NT2/D1 (cell line): ENCODE results near the gene GPR26.

Experiments used
- DNase-seq: peaks from one replicate; pipeline ENCODE4 v3.0.0-alpha.2; 2011; ENCODE audit warnings: low read depth, low spot score
- H3K27me3 ChIP-seq: 2 replicates; pipeline ENCODE4 v1.6.0; 2011; ENCODE audit warnings: mild to moderate bottlenecking; ENCODE audit not compliant: insufficient read length, insufficient read depth
- H3K36me3 ChIP-seq: 2 replicates; pipeline ENCODE4 v1.6.1; 2011; ENCODE audit warnings: mild to moderate bottlenecking, low read length, mixed read lengths; ENCODE audit not compliant: insufficient read depth, insufficient read length
- H3K4me1 ChIP-seq: 2 replicates; pipeline ENCODE4 v1.5.1; 2011; ENCODE audit not compliant: insufficient read depth, insufficient read length
- H3K4me3 ChIP-seq: 2 replicates; pipeline ENCODE4 v1.5.1; 2011; ENCODE audit warnings: low read depth; ENCODE audit not compliant: insufficient read length
- H3K9ac ChIP-seq: 2 replicates; pipeline ENCODE4 v1.6.0; 2011; ENCODE audit warnings: low read depth; ENCODE audit not compliant: insufficient read length
- H3K9me3 ChIP-seq: 2 replicates; pipeline ENCODE4 v1.5.1; 2011; ENCODE audit warnings: mild to moderate bottlenecking, low read length; ENCODE audit not compliant: insufficient read depth
- SUZ12 ChIP-seq: IDR thresholded peaks from 2 replicates; pipeline ENCODE4 v1.6.1; 2011; ENCODE audit not compliant: insufficient read length, insufficient read depth; ENCODE audit errors: extremely low read depth
- YY1 ChIP-seq: IDR thresholded peaks from 2 replicates; pipeline ENCODE4 v1.6.1; 2011; ENCODE audit not compliant: insufficient read length, insufficient read depth
- ZNF274 ChIP-seq: IDR thresholded peaks from 2 replicates; pipeline ENCODE4 v1.6.1; 2011; ENCODE audit warnings: mild to moderate bottlenecking, low read depth, low read length

GPR26 gene

DNA sequence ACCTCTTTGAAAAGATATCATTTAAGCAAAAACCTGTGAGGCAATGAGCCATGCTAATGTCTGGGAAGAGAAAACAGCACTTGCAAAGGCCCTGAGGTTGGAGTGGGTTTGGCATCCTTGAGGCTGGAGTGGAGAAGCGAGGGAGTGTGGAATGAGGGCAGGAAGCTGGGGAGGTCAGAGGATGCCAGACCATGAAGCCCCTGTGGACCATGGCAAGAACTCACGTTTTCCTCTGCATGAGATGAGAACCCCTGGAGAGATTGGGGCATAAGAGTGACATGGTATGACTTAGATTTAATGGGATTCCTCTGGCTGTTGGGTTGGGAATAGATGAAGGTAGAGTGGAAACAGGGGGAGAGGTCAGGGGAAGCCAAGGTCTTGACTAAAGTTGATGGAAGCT is 49.4 kb downstream of the GPR26 start:
- TF ChIP-seq ZNF274 (no peak), SUZ12 (no peak), YY1 (no peak)
- Histone ChIP-seq H3K4me1 (no peaks in the 10 kb centered on the region), H3K9me3 (peaks cover 12% of the 10 kb centered on the region; the same call in 1 of the 2 replicates), H3K9ac (no peak overlapping the region), H3K4me3 (no peak overlapping the region), H3K27me3 (no peaks in the 10 kb centered on the region), H3K36me3 (no peaks in the 10 kb centered on the region)
- DNase-seq: no peak

DNA sequence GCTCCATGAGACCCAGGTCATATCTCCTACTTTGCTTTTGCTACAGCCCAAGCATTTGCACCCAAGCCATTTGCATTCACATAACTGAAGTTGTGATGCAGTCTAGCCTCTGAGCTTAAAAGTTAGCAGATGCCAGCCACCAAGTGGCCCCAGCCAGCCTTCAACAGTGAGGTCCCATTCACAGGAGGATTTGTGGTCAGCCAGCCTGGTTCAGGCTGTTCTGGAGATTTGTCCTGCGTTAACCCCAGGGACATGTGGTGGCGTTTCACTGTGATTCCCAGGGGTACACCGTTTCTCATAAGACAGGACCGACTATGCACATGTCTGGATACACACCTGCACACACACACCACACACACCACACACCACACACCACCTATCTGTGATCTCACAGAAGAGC is 51.2 kb downstream of the GPR26 start:
- H3K36me3 ChIP-seq: no peaks in the 10 kb centered on the region
- peaks cover 12% of the 10 kb centered on the region; the same call in 1 of the 2 replicates for H3K9me3 ChIP-seq
- H3K4me1 ChIP-seq: no peaks in the 10 kb centered on the region
- no peak for TF ChIP-seq SUZ12
- no peak for TF ChIP-seq ZNF274
- no peak for TF ChIP-seq YY1
- no peak overlapping the region for H3K9ac ChIP-seq
- DNase-seq: no peak
- no peak overlapping the region for H3K4me3 ChIP-seq
- no peaks in the 10 kb centered on the region for H3K27me3 ChIP-seq

GRCh38 chr10:123718544-123719060 is 52.4 kb downstream of the GPR26 start:
- TF ChIP-seq ZNF274 (no peak), YY1 (no peak), SUZ12 (no peak)
- Histone ChIP-seq H3K4me3 (no peak overlapping the region), H3K4me1 (no peaks in the 10 kb centered on the region), H3K9ac (no peak overlapping the region), H3K27me3 (no peaks in the 10 kb centered on the region), H3K9me3 (peaks cover 12% of the 10 kb centered on the region; the same call in 1 of the 2 replicates), H3K36me3 (no peaks in the 10 kb centered on the region)
- DNase-seq: no peak

GRCh38 chr10:123720536-123720935 is 54.4 kb downstream of the GPR26 start:
- no peak for DNase-seq
- TF ChIP-seq SUZ12 (no peak), YY1 (no peak), ZNF274 (no peak)
- Histone ChIP-seq H3K36me3 (no peaks in the 10 kb centered on the region), H3K9ac (no peak overlapping the region), H3K9me3 (peaks cover 12% of the 10 kb centered on the region; the same call in 1 of the 2 replicates), H3K27me3 (no peaks in the 10 kb centered on the region), H3K4me3 (no peak overlapping the region), H3K4me1 (no peaks in the 10 kb centered on the region)

GRCh38 chr10:123721441-123722049 is 55.4 kb downstream of the GPR26 start:
- no peak for DNase-seq
- Histone ChIP-seq H3K36me3 (no peaks in the 10 kb centered on the region), H3K9me3 (peaks cover 12% of the 10 kb centered on the region; the same call in 1 of the 2 replicates), H3K9ac (no peak overlapping the region), H3K27me3 (no peaks in the 10 kb centered on the region), H3K4me3 (no peak overlapping the region), H3K4me1 (no peaks in the 10 kb centered on the region)
- no peak for TF ChIP-seq ZNF274
- TF ChIP-seq YY1: no peak
- TF ChIP-seq SUZ12: no peak

DNA sequence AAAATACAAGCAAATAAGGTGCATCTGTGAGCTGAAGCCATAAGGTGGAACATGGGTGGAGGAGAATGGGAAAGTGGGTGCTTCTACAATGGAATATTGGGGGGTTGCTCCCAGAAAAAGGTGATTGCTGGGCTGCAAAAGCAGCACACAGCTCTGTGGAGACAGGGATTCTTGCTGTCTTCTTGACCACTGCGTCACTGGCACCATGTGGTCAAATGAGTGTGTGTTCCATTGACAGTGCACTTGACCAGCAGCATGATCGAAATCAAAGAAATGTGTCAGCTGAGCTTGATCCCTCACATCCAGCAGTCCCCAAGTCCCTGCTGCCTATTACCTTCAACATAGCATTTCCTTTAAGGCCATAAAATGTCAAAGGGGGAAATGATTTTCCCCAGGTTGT is 56.2 kb downstream of the GPR26 start:
- Histone ChIP-seq H3K9ac (no peak overlapping the region), H3K4me1 (no peaks in the 10 kb centered on the region), H3K9me3 (peaks cover 12% of the 10 kb centered on the region; the same call in 1 of the 2 replicates), H3K27me3 (no peaks in the 10 kb centered on the region), H3K4me3 (no peak overlapping the region), H3K36me3 (no peaks in the 10 kb centered on the region)
- no peak for DNase-seq
- TF ChIP-seq ZNF274 (no peak), YY1 (no peak), SUZ12 (no peak)

DNA sequence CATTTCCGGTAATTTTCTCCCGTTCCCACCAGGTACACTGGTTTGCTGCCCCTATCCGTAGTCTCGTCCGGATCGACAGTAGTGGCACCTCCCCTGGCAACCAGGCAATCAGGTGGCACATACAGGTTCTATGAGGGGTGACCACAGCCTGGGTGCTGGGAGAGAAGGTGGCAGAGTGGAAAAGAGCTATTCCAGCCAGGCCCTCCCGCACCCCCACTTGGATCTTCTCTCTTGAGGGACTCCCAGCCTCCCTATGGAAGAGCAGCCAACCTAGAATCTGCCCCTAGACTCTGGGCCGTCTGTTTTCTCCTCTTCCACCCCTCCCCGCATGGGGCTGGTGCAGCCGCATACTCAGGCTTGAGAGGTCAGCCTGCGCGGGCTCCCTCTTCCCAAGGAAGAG is 58.6 kb downstream of the GPR26 start:
- Histone ChIP-seq H3K9ac (no peak overlapping the region), H3K36me3 (no peaks in the 10 kb centered on the region), H3K4me3 (no peak overlapping the region), H3K27me3 (no peaks in the 10 kb centered on the region), H3K9me3 (no peaks in the 10 kb centered on the region), H3K4me1 (no peaks in the 10 kb centered on the region)
- no peak for DNase-seq
- TF ChIP-seq YY1 (no peak), SUZ12 (no peak), ZNF274 (no peak)
